NCI-H1048 (cell line): ENCODE results near the gene ACOT7.
"Not testable (repeated sequence)": the region's sequence is repeated elsewhere in the genome, so short reads cannot be mapped to it uniquely, and the experiment has no call there.

Experiments used
- DNase-seq: peaks from one replicate; lab custom pipeline; 2025; lab: John Stamatoyannopoulos, UW

The ACOT7 gene

DNA sequence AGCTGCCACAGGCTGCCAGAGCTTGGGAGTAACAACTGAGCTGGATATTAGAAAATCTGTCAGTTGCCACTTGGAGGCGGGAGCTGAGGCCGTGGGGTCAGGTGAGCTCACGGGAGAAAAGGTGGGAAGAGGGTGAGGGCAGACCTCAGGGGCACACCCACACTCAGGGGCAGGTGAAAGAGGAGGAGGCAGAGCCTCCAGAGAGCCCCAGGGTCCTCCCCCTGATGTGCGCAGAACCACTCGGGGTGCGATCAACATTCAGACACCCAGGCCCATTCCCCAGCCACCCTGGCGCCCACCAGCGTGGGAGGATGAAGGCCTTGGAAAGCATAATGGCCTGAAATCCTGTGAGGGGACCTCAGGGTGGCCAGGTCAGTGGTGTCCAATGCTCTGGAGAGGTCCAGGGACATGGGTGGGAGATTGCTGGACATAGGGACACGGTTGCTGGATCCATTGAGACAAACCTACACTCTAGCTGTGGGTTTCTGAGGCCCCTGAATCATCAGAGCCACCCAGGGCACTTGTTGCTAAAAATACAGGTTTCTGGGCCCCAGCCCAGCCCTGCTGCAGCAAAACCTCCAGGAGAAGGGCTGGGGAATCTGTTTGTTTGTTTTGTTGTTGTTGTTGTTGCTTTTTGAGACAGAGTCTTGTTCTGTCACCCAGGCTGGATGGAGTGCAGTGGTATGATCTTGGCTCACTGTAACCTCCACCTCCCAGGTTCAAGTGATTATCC, 83.3 kb downstream of the ACOT7 start:
- no peak for DNase-seq

DNA sequence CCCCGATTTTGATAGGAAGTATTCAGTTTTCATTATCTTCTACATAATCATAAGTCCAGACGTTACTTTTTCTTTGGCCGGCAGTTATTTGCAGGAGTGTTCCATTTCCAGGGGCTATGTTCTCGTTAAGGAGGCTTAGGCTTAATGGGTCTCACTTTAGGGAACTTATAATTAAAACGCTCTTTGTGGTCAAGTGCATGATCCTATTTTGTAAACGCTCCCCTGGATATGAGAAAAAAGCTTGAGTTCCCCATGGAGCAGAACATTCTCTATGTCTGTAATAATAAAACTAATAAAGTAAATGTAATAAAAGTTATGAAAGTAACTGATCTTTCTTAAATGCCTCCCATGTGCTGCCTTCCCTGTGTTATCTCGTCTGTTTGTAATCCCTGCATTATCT, 84.0 kb downstream of the ACOT7 start:
- no peak for DNase-seq

DNA sequence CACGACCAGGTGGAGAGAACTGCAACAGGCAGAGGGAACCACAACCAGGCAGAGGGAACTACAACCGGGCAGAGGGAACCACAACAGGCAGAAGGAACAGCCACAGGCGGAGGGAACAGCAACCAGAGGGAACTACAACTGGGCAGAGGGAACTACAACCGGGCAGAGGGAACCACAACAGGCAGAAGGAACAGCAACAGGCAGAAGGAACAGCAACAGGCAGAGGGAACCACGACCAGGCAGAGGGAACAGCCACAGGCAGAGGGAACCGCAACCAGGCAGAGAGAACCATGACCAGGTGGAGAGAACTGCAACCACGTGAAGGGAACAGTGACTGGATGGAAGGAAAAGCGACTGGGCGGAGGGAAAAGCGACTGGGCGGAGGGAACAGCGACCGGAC, 85.1 kb downstream of the ACOT7 start:
- DNase-seq = no peak

DNA sequence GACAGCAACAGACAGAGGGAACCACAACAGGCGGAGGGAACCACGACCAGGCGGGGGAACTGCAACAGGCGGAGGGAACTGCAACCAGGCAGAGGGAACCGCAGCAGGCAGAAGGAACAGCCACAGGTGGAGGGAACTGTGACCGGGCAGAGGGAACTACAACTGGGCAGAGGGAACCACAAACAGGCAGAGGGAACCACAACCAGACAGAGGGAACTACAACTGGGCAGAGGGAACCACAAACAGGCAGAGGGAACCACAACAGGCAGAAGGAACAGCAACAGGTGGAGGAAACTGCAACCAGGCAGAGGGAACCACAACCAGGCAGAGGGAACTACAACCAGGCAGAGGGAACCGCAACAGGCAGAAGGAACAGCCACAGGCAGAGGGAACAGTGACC, 85.9 kb downstream of the ACOT7 start:
- DNase-seq = not testable (repeated sequence)

DNA sequence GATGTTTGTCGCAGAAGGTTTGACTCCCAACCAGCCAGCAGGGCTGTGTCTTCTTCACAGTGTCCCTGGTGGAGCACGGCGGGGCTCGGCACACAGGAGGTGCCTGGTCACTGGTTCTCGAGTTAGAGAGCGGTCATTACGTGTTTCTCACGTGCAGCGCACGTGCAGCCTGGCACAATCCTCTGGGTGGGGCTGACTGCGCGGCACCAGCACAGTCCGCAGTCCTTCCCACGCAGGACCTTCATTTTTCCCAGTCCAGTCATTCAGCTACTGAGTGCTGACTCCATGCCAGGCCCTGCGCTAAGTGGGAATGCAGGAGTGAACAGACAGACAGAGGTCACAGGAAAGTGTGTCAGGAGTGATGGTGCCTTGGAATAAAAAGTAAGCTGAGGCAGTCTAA, 86.5 kb downstream of the ACOT7 start:
- DNase-seq = no peak

DNA sequence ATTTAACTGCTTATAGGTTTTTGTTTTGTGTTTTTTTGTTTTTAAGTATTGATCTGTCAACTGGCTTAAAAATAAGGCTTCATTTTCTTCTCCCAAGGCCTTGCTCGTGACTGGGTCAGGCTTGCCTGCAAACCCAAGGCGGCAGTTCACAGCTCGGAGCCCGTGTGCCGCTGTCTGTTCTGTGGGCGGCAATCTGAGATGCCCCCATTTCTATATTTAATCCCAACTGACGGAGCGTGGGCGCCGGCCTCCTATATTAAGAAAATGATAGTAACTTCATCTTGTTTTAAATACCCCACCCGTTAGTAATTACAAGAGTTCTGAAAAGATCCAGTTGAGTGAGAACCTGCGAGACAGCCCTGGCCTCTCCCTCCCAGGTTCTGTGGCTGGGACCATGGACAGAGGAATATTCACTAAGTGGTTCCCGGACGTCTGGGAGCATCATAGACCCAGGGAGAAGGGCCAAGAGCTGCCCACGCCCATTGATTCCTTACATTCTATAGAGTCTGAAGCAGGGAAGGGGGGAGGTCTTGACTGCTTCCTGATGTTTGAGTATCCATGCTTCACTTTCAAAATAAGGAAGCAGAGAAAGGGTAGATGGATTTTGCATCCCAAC, 90.1 kb downstream of the ACOT7 start:
- no peak for DNase-seq

DNA sequence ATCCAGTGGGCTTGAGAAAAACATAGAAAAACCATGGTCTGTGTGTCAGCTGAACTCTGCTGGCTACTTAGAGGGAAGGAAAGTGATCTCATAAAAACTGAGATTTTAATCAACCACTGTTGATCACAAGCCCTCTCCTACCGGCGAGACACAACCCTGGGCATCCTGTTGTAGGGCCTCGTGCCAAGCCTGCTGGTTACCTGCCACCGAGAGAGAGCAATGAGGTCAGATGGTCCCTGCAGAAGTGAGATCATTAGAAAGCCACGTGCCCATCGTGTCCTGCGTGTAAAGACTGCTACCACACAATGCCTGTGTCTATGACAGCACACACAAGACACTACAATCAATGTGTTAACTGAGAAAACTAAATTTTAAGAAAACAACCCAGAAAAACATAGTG, 91.0 kb downstream of the ACOT7 start:
- DNase-seq = no peak

DNA sequence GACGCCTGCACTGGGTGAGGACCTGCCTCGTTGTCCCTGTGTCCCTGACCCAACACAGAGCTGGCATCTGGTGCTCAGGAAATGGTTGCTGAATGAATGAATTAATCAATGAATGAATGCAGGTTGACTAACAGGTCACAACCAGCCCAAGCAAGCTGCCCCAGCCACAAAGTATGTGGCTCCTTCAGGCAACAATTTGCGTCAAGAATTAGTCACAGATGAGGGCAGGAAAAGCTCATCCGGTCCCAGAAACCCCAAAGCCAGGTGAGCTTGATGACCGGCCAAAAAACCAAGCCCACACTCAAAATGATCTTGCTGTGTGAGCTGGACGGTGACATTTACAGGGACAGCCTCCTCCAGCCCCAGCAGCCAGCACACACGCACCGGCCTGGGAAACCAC, 92.0 kb downstream of the ACOT7 start:
- no peak for DNase-seq

DNA sequence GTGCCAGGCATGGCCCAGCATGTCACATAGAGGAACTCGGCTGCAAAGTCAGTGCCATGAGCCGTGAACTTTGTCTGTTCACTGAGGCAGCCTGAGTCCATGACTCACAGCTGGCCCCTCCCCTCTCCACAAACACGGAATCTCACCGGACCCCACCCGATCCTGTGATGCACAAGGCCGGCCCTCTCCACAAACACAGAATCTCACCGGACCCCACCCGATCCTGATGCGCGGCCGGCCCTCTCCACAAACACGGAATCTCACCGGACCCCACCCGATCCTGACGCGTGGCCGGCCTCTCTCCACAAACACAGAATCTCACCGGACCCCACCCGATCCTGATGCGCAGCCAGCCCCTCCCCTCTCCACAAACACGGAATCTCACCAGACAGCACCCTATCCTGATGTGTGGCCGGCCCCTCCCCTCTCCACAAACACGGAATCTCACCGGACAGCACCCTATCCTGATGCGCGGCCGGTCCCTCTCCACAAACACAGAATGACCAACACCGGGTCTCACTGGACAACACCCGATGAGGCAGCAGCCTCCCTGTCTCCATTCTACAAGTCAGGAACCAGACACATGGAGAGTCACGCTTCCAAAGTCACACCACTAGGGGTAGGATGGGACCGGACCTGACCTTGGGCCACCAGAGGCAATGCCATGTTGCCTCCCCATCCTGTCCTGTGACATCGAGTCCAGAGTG, 93.1 kb downstream of the ACOT7 start:
- no peak for DNase-seq

DNA sequence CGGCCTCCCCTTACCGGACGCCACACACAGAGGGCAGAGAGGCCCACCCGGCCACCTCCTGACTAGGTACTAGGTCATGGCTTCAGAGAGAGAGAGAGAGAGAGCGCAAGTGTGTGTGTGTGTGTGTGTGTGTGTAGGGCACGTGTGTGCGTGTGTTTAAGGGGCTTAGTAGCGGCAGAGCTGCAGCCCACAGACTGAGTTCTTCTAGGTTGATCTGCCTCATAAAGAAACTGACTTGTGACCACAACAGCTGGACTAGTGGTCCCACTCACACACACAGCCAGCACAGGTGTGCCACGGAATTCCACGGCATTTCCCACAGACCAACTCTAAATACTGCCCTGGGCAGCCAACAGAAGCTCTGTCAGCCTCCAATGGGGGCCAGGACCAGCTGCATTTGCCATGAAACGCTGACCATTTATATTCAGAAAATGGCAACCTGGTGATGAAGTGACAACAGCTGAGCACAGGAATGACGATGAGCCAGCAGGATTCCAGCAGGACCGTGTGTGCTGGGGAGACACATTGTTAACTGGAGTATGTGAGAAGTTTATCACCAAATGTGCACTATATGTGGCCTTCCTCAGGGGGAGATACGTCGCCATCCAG, 93.9 kb downstream of the ACOT7 start:
- DNase-seq = no peak

DNA sequence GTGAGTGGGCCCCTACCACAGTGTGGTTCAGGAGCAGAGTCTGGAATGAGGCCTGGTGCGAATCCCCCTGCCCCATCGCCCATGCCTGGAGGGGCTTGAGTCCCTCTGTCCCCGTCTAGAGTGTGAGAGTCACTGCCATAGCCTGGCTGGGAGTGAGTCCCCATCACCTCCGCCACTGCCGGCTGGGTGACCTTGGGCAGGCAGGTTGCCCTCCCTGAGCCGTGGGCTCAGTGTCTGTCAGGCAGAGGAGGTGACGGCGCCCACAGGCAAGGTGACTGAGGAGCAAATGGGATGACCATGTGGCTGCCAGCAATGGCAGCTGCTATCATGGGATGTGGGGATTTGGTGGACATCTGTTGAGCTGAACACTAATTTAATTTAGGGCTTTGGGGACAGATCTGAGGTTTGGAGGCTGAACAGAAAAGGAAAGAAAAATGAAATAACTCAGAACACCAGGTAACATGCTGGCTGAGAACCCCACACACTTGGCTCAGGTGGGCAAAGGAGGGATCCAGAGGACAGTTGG, 94.6 kb downstream of the ACOT7 start:
- no peak for DNase-seq

DNA sequence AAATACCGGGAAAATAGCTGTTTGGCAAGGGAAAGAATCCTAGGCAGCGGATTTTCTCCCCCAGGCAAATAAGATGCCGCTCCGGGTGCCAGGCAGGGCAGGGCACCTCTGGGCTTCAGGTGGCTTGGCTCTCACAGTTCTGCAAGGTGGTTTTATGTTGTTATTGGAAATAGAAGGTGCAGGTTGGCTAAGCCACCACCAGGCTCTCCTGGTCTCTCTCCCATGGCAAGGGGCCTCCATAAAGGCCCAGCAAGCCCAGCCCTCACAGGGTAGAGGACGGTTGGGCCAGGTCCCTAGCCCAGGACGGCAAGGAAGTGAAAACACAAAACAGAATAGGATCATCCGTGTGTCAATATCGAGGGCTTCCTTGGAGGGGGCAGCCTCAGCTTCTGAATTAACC, 95.0 kb downstream of the ACOT7 start:
- DNase-seq = no peak

DNA sequence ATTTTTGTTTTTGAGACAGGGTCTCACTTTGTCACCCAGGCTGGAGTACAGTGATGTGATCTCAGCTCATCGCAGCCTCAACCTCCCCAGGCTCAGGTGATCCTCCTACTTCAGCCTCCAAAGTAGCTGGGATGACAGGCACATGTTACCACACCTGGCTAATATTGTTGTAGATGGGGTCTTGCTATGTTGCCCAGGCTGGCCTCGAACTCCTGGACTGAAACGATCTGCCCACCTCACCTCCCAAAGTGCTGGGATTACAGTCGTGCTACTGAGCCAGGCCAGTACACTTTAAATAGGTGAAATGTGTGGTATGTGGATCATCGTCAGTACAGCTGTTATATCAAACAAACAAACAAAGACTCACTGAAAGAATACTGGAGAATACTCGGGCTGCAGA, 97.7 kb downstream of the ACOT7 start:
- DNase-seq = no peak

DNA sequence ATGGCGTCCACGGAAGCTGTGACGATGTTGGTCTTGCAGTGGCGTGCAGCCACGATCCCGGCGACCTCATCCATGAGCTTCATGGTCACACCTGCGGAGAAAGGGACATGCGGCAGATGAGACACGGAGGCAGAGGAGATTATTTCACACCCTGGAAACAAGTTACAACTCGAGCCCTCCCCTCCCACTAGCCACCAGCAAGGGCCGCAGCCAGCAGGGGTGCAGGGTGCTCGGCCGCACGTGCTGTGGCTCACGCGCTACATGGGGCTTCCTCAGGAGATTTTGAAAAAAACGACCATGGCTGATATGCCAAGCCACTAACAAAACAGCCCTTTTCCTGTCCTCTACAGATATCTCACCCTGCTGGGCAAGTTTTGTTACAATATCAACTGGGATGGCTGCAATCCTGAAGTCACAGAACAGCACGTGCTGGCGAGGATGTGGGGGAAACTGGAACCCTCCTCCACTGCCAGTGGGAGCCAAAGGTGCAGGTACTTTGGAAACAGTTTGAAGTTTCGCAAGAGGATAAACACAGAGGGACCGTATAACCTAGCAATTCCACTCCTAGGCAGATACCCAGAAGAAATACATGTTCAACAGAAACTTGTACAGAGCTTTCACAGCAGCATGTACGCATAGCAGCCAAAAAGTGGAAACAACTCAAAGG, 98.5 kb downstream of the ACOT7 start:
- no peak for DNase-seq

DNA sequence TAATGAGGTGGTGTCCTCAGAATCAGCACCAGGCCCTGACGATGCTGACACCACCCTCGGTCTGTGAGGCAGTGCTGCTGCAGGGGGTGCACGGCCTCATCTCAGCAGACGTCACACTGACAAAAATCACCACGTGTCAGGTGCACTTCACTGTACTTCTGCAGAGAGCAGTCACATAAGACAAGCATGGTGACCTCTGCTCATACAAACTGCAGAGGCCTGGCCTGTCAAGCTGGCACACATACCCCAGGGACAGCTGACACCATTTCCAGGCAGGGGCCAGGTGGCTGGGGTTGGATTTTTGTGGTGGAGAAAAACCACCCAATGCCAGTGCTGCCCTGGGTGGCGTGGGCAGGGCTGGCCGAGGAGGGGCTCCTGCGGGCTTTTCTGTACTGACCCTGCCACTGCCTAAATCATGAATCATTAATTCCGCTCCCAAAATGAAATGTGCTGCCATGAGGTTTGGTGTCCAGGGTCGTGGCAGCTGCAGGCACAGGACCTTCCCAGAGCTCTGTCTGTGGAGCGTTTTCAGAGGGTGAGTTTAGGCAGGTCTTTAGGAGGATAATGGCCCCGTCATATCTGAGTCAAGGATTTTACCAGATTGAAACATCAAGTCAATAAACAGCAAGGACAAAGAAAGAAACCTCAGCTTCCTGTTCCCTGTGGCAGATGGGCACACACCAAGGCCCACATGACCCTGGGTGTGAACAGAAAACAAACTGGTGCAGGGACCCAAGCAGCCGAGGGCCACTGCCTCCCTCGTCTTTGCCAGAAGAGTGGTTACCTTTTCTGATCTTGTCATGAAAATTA, 99.3 kb downstream of the ACOT7 start:
- DNase-seq = no peak

DNA sequence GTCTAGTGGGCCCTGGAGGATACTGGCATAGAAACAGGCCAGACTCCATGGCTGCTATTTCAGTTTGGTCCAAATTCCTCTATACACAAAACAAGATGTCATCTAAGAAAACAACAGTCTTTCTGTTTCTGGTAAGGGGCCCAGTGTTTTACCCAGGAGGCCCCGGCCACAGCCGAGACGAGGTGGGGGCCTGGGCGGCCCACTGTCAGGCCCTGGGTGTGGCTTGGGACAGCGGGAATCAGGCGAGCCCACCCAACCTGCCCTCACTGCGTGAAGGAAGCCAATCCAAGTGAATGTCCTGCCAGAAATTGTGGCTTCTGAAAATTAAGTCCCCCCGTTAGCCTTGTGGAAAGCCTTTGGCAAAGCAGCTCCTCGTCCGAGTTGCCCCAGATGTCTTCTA, 101.5 kb downstream of the ACOT7 start:
- no peak for DNase-seq

DNA sequence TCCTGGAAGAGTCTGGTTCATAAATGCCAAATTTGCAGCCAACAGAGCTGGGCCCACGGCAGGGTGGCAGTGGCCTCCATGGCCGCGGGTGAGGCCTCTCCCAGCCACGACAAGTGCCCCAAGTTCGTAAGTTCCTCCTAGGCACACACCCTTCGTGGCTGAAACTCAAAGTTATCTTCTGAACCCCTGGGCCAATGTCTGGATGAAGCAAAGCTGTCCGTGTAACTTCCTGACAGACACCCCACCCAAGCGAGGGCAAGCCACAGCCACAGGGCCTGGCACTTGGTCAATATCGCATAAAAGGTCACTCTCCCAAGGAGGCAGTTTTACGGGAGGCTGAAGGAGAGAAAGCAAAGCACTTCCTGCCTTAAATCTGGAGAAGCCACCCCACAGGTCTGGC, 104.9 kb downstream of the ACOT7 start:
- DNase-seq = no peak

DNA sequence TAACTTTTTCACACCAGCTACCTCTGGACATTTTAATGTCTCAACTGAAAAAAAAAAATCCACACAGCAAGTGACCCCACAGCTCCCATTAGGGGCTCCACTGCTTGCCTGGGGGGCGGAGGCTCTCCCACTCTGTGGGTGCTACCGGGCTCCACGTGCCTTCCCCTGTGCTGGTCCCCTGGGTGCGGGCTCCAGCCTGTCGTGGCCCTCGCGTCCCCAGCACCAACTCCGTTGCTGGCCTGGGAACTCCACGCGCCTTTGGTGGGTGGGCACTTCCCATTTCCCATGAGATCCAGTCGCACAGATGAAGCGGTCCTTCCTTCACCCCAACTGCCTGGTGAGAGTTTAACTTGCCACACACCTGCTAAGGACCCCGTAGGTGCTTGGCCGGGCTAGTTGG, 105.5 kb downstream of the ACOT7 start:
- no peak for DNase-seq

DNA sequence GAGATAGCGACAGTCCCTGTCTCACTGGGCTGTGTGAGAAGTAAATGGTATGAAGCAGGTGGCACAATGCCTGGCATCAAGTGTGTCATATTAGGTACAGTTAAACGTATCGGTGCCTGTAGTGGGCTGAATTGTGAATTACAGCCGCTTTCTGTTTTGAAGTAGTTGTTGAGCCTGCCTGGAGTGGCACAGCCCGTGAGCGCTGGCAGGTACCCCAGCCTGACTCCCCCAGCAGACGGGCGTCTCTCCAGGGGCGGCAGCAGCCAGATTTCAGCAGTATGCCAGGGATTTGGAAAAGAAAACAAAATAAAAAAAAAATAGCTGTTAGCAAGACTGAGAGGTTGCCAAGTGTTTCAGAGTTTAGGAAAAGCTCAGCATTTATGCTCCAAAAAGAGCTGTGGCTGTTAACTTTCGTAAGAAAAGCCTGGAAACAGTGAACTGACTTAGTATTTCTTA, 106.1 kb downstream of the ACOT7 start:
- no peak for DNase-seq

DNA sequence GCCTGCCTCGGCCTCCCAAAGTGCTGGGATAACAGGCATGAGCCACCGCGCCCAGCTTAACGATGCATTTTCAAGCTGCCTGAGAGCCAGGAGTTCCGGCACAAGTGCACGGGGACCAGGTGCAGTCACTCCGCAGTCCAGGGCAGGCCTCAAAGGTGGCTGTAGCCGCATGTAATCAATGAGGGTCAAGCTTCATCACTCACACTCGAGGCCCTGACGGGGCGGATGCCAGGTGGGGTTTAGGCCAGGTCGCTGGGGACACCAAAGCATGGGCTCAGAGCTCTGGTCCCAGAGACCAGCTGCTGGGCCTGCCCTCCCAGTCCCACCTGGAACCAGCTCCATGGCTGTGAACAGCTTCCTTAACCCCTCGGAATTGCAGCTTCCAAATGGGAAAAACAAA, 106.5 kb downstream of the ACOT7 start:
- DNase-seq = no peak

DNA sequence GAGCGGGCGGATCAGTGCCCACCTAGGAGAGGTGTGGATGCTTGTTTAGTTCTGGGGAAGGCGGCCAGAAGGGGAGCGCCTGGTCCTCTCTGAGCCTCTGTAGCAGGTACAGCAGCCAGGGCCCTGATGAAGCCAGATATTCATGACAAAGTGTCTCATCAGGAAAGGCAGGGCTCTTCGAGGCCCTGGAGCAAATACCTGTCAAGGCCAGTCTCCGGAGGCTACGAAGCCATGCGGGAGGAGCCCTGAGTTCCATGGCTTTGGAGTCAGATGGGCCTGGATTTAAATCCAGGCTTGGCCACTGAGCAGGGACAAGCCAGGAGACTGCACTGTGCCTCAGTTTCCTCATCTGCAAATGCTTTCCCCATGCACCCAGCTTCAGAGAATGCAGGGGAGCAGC, 107.3 kb downstream of the ACOT7 start:
- no peak for DNase-seq
